Uterus (tissue), 4 donors: ENCODE results near the gene POLR2H. TPM values are rescaled to one million over a fixed set of nuclear protein-coding genes. Genes with fewer than 3 reads are reported as not detected.
A peak's percentile ranks its signal among the peaks of the same experiment; 100 is the strongest.

Source experiments
- DNase-seq, 2 donors: peaks; one replicate each; pipeline ENCODE4 v3.0.0-alpha.2; 2019 to 2020
- H3K27ac ChIP-seq, 2 donors: fragments of 200-600 bp; sonication (generic); 1 replicate in 1 of 2; 2 replicates in 1 of 2; pipeline ENCODE4 v1.5.1; 2016 to 2018
- H3K27me3 ChIP-seq, 2 donors: fragments of 200-600 bp; sonication (generic); one replicate each; pipeline ENCODE4 v1.5.1; 2018 to 2019; ENCODE audit warnings: control low read depth in 1 of 2
- H3K36me3 ChIP-seq, 2 donors: fragments of 200-600 bp; sonication (generic); one replicate each; pipeline ENCODE4 v1.5.1; 2019; ENCODE audit warnings: control low read depth in 1 of 2
- H3K4me1 ChIP-seq, 2 donors: fragments of 200-600 bp; sonication (generic); one replicate each; pipeline ENCODE4 v1.5.1; 2018 to 2019; ENCODE audit warnings: control low read depth in 1 of 2
- H3K4me3 ChIP-seq, 2 donors: fragments of 200-600 bp; sonication (generic); 1 replicate in 1 of 2; 2 replicates in 1 of 2; pipeline ENCODE4 v1.5.1; 2018 to 2019; ENCODE audit warnings: mild to moderate bottlenecking in 1 of 2
- H3K9me3 ChIP-seq, 2 donors: fragments of 200-600 bp; sonication (generic); one replicate each; pipeline ENCODE4 v1.5.1; 2019; ENCODE audit warnings: control low read depth in 1 of 2
- POLR2A ChIP-seq, 2 donors: fragments of 450-650 bp; IDR thresholded peaks; one replicate each; pipeline ENCODE4 v1.6.1; 2016; ENCODE audit warnings: antibody characterized with exemption in 2 of 2, mild to moderate bottlenecking in 1 of 2, moderate library complexity in 1 of 2
- intact Hi-C: fragments of 100-400 bp; cut with DNase I; formaldehyde crosslinking; loops from one replicate; pipeline ENCODE4 v1.15.1; 2023; ENCODE audit warnings: low total_unique reads
- total RNA-seq, 4 donors: library from RNA; depleted of rRNA in 3 of 4; stranded (reverse); fragments of >200 nt in 3 of 4; gene quantifications; one replicate each; pipeline versions ENCODE4 v1.1.0 to v1.2.4, GENCODE V29; 2014 to 2023
- TF ChIP-seq, protein P1 (sequence below), 4 experiments: fragments of 200-600 bp in 2 of 4; fragments of 450-650 bp in 2 of 4; sonication (generic) in 2 of 4; IDR thresholded peaks; one replicate each; pipeline ENCODE4 v1.5.1; 2016 to 2019; ENCODE audit warnings: antibody characterized with exemption in 4 of 4, mild to moderate bottlenecking in 2 of 4, moderate library complexity in 1 of 4
- donor health status: DM: yes; HTN: yes; CAD: no.

The POLR2H gene
- total RNA-seq, 4 donors from 2014 or later, result 52.8 to 103 (median 82.7) TPM

- peaks cover 0 to 4% of the 10 kb centered on the region in 2 donors for H3K4me1 ChIP-seq
- peak; percentile 54 to 60 for DNase-seq
- H3K9me3 ChIP-seq, result no peaks in the 10 kb centered on the region
- peak overlapping the region; percentile 36 to 67 for H3K4me3 ChIP-seq
- TF ChIP-seq, protein P1, sequence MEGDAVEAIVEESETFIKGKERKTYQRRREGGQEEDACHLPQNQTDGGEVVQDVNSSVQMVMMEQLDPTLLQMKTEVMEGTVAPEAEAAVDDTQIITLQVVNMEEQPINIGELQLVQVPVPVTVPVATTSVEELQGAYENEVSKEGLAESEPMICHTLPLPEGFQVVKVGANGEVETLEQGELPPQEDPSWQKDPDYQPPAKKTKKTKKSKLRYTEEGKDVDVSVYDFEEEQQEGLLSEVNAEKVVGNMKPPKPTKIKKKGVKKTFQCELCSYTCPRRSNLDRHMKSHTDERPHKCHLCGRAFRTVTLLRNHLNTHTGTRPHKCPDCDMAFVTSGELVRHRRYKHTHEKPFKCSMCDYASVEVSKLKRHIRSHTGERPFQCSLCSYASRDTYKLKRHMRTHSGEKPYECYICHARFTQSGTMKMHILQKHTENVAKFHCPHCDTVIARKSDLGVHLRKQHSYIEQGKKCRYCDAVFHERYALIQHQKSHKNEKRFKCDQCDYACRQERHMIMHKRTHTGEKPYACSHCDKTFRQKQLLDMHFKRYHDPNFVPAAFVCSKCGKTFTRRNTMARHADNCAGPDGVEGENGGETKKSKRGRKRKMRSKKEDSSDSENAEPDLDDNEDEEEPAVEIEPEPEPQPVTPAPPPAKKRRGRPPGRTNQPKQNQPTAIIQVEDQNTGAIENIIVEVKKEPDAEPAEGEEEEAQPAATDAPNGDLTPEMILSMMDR (IDR thresholded peaks at IDR 0.05), result no peak
- TF ChIP-seq POLR2A (IDR thresholded peaks at IDR 0.05), result no peak
- intact Hi-C loops, result loop anchor here (10.0 kb wide), 2 partner anchors 136 to 166 kb away; no protein-coding TSS in a partner anchor
- no peaks in the 10 kb centered on the region for H3K27me3 ChIP-seq
- no peaks in the 10 kb centered on the region for H3K36me3 ChIP-seq
- peak overlapping the region; percentile 91 to 95 for H3K27ac ChIP-seq
Measured at GRCh38 chr3:184378651-184379357, 17.3 kb downstream of the POLR2H start.

- H3K9me3 ChIP-seq, result no peaks in the 10 kb centered on the region
- no peaks in the 10 kb centered on the region for H3K27me3 ChIP-seq
- peak within 1 kb of the TSS; percentile 36 to 67 for H3K4me3 ChIP-seq
- intact Hi-C loops, result loop anchor here (10.0 kb wide), 2 partner anchors 135 to 165 kb away; no protein-coding TSS in a partner anchor
- peak within 1 kb of the TSS; percentile 91 to 95 for H3K27ac ChIP-seq
- no peaks in the 10 kb centered on the region for H3K36me3 ChIP-seq
- peak; percentile 67 to 74 for DNase-seq
- peaks cover 0 to 4% of the 10 kb centered on the region in 2 donors for H3K4me1 ChIP-seq
- no peak for TF ChIP-seq POLR2A (IDR thresholded peaks at IDR 0.05)
- TF ChIP-seq, protein P1 (IDR thresholded peaks at IDR 0.05), result no peak
Measured at GRCh38 chr3:184379358-184380184, 18.1 kb downstream of the POLR2H start, which contains the start of gene CHRD. TSS of gene CHRD (plus strand) at chr3:184380054. CDS start at chr3:184380319, 265 bp downstream.

DNA sequence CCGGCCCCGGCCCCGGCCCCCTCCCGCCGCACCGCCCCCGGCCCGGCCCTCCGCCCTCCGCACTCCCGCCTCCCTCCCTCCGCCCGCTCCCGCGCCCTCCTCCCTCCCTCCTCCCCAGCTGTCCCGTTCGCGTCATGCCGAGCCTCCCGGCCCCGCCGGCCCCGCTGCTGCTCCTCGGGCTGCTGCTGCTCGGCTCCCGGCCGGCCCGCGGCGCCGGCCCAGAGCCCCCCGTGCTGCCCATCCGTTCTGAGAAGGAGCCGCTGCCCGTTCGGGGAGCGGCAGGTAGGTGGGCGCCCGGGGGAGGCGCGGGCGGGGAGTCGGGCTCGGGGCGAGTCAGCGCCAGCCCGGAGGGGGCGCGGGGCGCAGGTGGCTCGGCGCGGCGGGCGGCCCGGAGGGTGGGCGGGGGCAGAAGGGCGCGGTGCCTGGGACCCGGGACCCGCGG, 18.7 kb downstream of the POLR2H start:
- peaks cover 0 to 4% of the 10 kb centered on the region in 2 donors for H3K4me1 ChIP-seq
- peak overlapping the region; percentile 28 to 67 for H3K4me3 ChIP-seq
- no peak for TF ChIP-seq POLR2A (IDR thresholded peaks at IDR 0.05)
- TF ChIP-seq, protein P1 (IDR thresholded peaks at IDR 0.05), result peak in 1 of 4 experiments; percentile 12
- H3K27me3 ChIP-seq, result no peaks in the 10 kb centered on the region
- peak; percentile 83 for DNase-seq
- H3K27ac ChIP-seq, result peak overlapping the region; percentile 91 to 95
- H3K9me3 ChIP-seq, result no peaks in the 10 kb centered on the region
- H3K36me3 ChIP-seq, result no peaks in the 10 kb centered on the region
- intact Hi-C loops, result no loop called here

GRCh38 chr3:184380627-184381260, 19.2 kb downstream of the POLR2H start:
- Histone ChIP-seq H3K36me3 (no peaks in the 10 kb centered on the region), H3K27me3 (no peaks in the 10 kb centered on the region), H3K9me3 (no peaks in the 10 kb centered on the region), H3K27ac (peak overlapping the region; percentile 91 to 95), H3K4me1 (peaks cover 0 to 4% of the 10 kb centered on the region in 2 donors), H3K4me3 (peak overlapping the region; percentile 28 to 67)
- intact Hi-C loops, result no loop called here
- no peak for TF ChIP-seq POLR2A (IDR thresholded peaks at IDR 0.05)
- TF ChIP-seq, protein P1 (IDR thresholded peaks at IDR 0.05), result no peak
- DNase-seq, result peak in 1 of 2 donors; percentile 47
